HepG2 (cell line): ENCODE results near the gene RNH1. TPM values are rescaled to one million over a fixed set of nuclear protein-coding genes. Genes with fewer than 3 reads are reported as not detected.

Experiments used
- ATAC-seq: fragments of 200-7000 bp; cut with Tn5 transposase; 3 replicates; pipeline ENCODE4 v1.9.1; 2020; ENCODE audit warnings: mild to moderate bottlenecking, moderate library complexity
- BruUV-seq: library from RNA; stranded (reverse); fragments of 400-500 nt; replicated peaks from 2 replicates; lab custom pipeline; 2021; lab: Mats Ljungman, UMichigan
- CTCF ChIA-PET: fragments of 300-600 bp; formaldehyde crosslinking; extraction: SDS; loops from one replicate; lab custom pipeline; 2021; ENCODE audit warnings: low total read pairs, inconsistent platforms, low intra/inter-chr PET ratio; lab: Yijun Ruan, JAX
- POLR2A ChIA-PET: fragments of 350-600 bp; sonication (Branson Sonifier 250); formaldehyde crosslinking; loops from one replicate; lab custom pipeline; 2020; ENCODE audit warnings: antibody characterized with exemption, inconsistent platforms; lab: Yijun Ruan, JAX
- DNase-seq: peaks from one replicate; pipeline ENCODE4 v3.0.0-alpha.2; 2015; ENCODE audit warnings: low spot score
- FAIRE-seq: peaks from 3 replicates; lab custom pipeline; 2011; peaks lifted over from hg19 to GRCh38; lab: Jason Lieb, UNC
- H2AFZ ChIP-seq: one replicate; pipeline ENCODE4 v1.6.1; 2011; ENCODE audit warnings: low read length, inconsistent platforms
- H3K27ac ChIP-seq: fragments of 300-600 bp; 3 replicates; pipeline ENCODE4 v1.8.0; 2011; ENCODE audit warnings: mixed run types, mild to moderate bottlenecking, mixed read lengths, low read length, inconsistent platforms; ENCODE audit not compliant: insufficient read depth; ENCODE audit errors: extremely low read length
- H3K27me3 ChIP-seq, 2 experiments: fragments of 200-600 bp in 1 of 2; 2 replicates in 1 of 2; 3 replicates in 1 of 2; pipeline versions ENCODE4 v1.6.0 to v1.8.0; 2011; ENCODE audit warnings: low read length in 2 of 2, mild to moderate bottlenecking in 2 of 2, moderate library complexity in 2 of 2, inconsistent platforms in 1 of 2; ENCODE audit not compliant: insufficient read depth in 2 of 2, control insufficient read depth in 1 of 2
- H3K36me3 ChIP-seq, 2 experiments: fragments of 200-600 bp in 1 of 2; replicated peaks in 1 of 2; 2 replicates in 1 of 2; 3 replicates in 1 of 2; pipeline versions ENCODE4 v1.5.1 to v1.8.0; 2011; ENCODE audit warnings: low read length in 2 of 2, inconsistent platforms in 1 of 2; ENCODE audit not compliant: insufficient read depth in 2 of 2, control insufficient read depth in 1 of 2
- H3K4me1 ChIP-seq: 2 replicates; pipeline ENCODE4 v1.5.1; 2012; ENCODE audit warnings: low read length, inconsistent platforms; ENCODE audit not compliant: insufficient read depth
- H3K4me2 ChIP-seq: 2 replicates; pipeline ENCODE4 v1.6.0; 2011; ENCODE audit warnings: low read depth, low read length, inconsistent platforms
- H3K4me3 ChIP-seq, 3 experiments: fragments of 200-600 bp in 1 of 3; sonication (generic), shearing (Covaris generic) in 1 of 3; replicated peaks in 1 of 3; 2 replicates each; pipeline ENCODE4 v1.5.1; 2011 to 2016; ENCODE audit warnings: low read length in 3 of 3, inconsistent platforms in 2 of 3, low read depth in 2 of 3, mild to moderate bottlenecking in 2 of 3, control low read depth in 1 of 3, mixed read lengths in 1 of 3; ENCODE audit not compliant: insufficient read depth in 1 of 3
- H3K79me2 ChIP-seq: one replicate; pipeline ENCODE4 v1.6.1; 2011; ENCODE audit warnings: low read length, inconsistent platforms; ENCODE audit not compliant: insufficient read depth
- H3K9ac ChIP-seq: 2 replicates; pipeline ENCODE4 v1.6.0; 2011; ENCODE audit warnings: mild to moderate bottlenecking, low read depth, low read length, inconsistent platforms; ENCODE audit not compliant: insufficient read depth
- H3K9me3 ChIP-seq: 2 replicates; pipeline ENCODE4 v1.5.1; 2012; ENCODE audit warnings: mild to moderate bottlenecking, low read length
- H4K20me1 ChIP-seq: 2 replicates; pipeline ENCODE4 v1.6.0; 2011; ENCODE audit warnings: inconsistent platforms, mild to moderate bottlenecking, low read length, moderate library complexity; ENCODE audit not compliant: insufficient read depth
- AHR ChIP-seq: IDR thresholded peaks from 2 replicates; pipeline ENCODE4 v1.6.1; 2018; ENCODE audit warnings: missing genetic modification reagents, missing compliant biosample characterization
- DPF2 ChIP-seq: sonication (generic); formaldehyde crosslinking; IDR thresholded peaks from 2 replicates; pipeline ENCODE4 v1.4.0; 2020; ENCODE audit warnings: mild to moderate bottlenecking, low read depth, missing genetic modification reagents, borderline replicate concordance
- GPN1 ChIP-seq: sonication (generic); formaldehyde crosslinking; IDR thresholded peaks from 2 replicates; pipeline ENCODE4 v1.5.1; 2020; ENCODE audit warnings: missing genetic modification reagents, borderline replicate concordance
- HNRNPK ChIP-seq: fragments of 200-400 bp; formaldehyde crosslinking; IDR thresholded peaks from 2 replicates; pipeline ENCODE4 v1.6.1; 2018; ENCODE audit warnings: low read length, low read depth, moderate library complexity, mild to moderate bottlenecking; ENCODE audit not compliant: poor library complexity, severe bottlenecking
- KLF15 ChIP-seq: sonication (generic); formaldehyde crosslinking; IDR thresholded peaks from 2 replicates; pipeline ENCODE4 v1.8.1; 2023; ENCODE audit warnings: borderline replicate concordance, mild to moderate bottlenecking, inconsistent platforms, missing genetic modification reagents, mixed read lengths
- MAZ ChIP-seq, 2 experiments: sonication (generic) in 1 of 2; formaldehyde crosslinking in 1 of 2; IDR thresholded peaks; 2 replicates each; pipeline versions ENCODE4 v1.5.0 to v1.6.1; 2012 to 2020; ENCODE audit warnings: low read depth in 2 of 2, mild to moderate bottlenecking in 2 of 2, borderline replicate concordance in 1 of 2, improper control_type of control experiment in 1 of 2, low read length in 1 of 2, missing genetic modification reagents in 1 of 2, moderate library complexity in 1 of 2
- PCBP1 ChIP-seq: fragments of 200-400 bp; formaldehyde crosslinking; IDR thresholded peaks from 2 replicates; pipeline ENCODE4 v1.6.1; 2017; ENCODE audit warnings: mild to moderate bottlenecking, low read depth, low read length, borderline replicate concordance
- PHF21A ChIP-seq: sonication (generic); formaldehyde crosslinking; IDR thresholded peaks from 2 replicates; pipeline ENCODE4 v1.5.0; 2020; ENCODE audit warnings: mild to moderate bottlenecking, missing genetic modification reagents
- SRSF4 ChIP-seq: fragments of 200-400 bp; formaldehyde crosslinking; IDR thresholded peaks from one replicate; pipeline ENCODE4 v1.6.1; 2018; ENCODE audit warnings: mild to moderate bottlenecking, low read depth, low read length, moderate library complexity; ENCODE audit not compliant: poor library complexity, severe bottlenecking
- STAT6 ChIP-seq: sonication (generic); formaldehyde crosslinking; IDR thresholded peaks from 2 replicates; pipeline ENCODE4 v1.4.0; 2020; ENCODE audit warnings: missing genetic modification reagents, mild to moderate bottlenecking, borderline replicate concordance
- XBP1 ChIP-seq: sonication (generic); formaldehyde crosslinking; IDR thresholded peaks from 2 replicates; pipeline ENCODE4 v1.5.0; 2020; ENCODE audit warnings: missing genetic modification reagents
- ZBTB3 ChIP-seq: sonication (generic); formaldehyde crosslinking; IDR thresholded peaks from 2 replicates; pipeline ENCODE4 v1.4.0; 2020; ENCODE audit warnings: low read depth, mild to moderate bottlenecking, moderate library complexity, missing genetic modification reagents, borderline replicate concordance
- ZBTB38 ChIP-seq: sonication (generic); formaldehyde crosslinking; IDR thresholded peaks from 2 replicates; pipeline ENCODE4 v1.5.1; 2020; ENCODE audit warnings: mild to moderate bottlenecking, missing genetic modification reagents
- ZNF276 ChIP-seq: sonication (generic); formaldehyde crosslinking; IDR thresholded peaks from 2 replicates; pipeline ENCODE4 v1.4.0; 2020; ENCODE audit warnings: mild to moderate bottlenecking, low read depth, missing genetic modification reagents
- ZNF354B ChIP-seq: sonication (generic); formaldehyde crosslinking; IDR thresholded peaks from 2 replicates; pipeline ENCODE4 v1.8.0; 2022; ENCODE audit warnings: mild to moderate bottlenecking, missing genetic modification reagents
- WGBS: methylation state at CpG from one replicate; pipeline ENCODE4 v1.1.6; 2017; ENCODE audit warnings: low lambda C conversion rate; 5-methylcytosine and 5-hydroxymethylcytosine counted together
- in situ Hi-C: cut with HindIII; loops from 2 replicates; pipeline ENCODE4 v1.10.0; 2017; ENCODE audit warnings: low pct_unique_long_range_greater_than_20kb; ENCODE audit not compliant: extremely low pct_ligation_motif_present
- intact Hi-C: fragments of 100-400 bp; cut with micrococcal nuclease; formaldehyde crosslinking; loops from one replicate; pipeline ENCODE4 v1.10.0; 2022; ENCODE audit not compliant: unreplicated experiment
- polyA plus RNA-seq, 8 experiments: library from polyadenylated mRNA; depleted of rRNA in 3 of 8; stranded (reverse) in 7 of 8; unstranded in 1 of 8; fragments of >200 nt; fragmentation: Illumina TruSeq in 4 of 8; extraction: Trizol in 4 of 8; gene quantifications; 2 replicates each; pipeline versions ENCODE4 v1.2.1 to v1.2.3, GENCODE V29; 2011 to 2016; ENCODE audit warnings: low read depth in 4 of 8, missing spikeins in 1 of 8, mixed read lengths in 1 of 8; ENCODE audit not compliant: insufficient read depth in 1 of 8
- total RNA-seq, 5 experiments: library from RNA; depleted of rRNA; stranded (reverse); fragments of >200 nt; fragmentation: Illumina TruSeq; extraction: Trizol; gene quantifications; 2 replicates each; pipeline ENCODE4 v1.2.3, GENCODE V29; 2016; ENCODE audit warnings: low read depth in 1 of 5

RNH1 gene
- total and polyA plus RNA-seq, 2 of the 13 experiments (the other 11 are each of a cell fraction or from before 2014, with no cell fraction given): 36.0 to 74.1 TPM

- Histone ChIP-seq H4K20me1 (no peaks in the 10 kb centered on the region), H3K27me3 (peaks cover 7 to 11% of the 10 kb centered on the region in 2 experiments; a peak in 3 of 5 replicates), H3K79me2 (no peaks in the 10 kb centered on the region), H3K36me3 (no peaks in the 10 kb centered on the region), H3K4me1 (peaks cover 80% of the 10 kb centered on the region), H3K4me3 (no peak overlapping the region), H3K4me2 (no peak overlapping the region), H3K9ac (no peak overlapping the region), H2AFZ (no peak overlapping the region), H3K27ac (no peak overlapping the region), H3K9me3 (no peaks in the 10 kb centered on the region)
- no peak for DNase-seq
- 82% methylated on average over 45 of the region's 57 CpGs for WGBS
- in situ Hi-C loops: loop anchor here (5.0 to 10.0 kb wide), 2 partner anchors 42 to 69 kb away; partner anchors contain the start of genes CDHR5 and SCT
- no peak for ATAC-seq
- CTCF ChIA-PET: interaction anchor here (0.9 kb wide), 1 partner anchor 173 kb away, joined by 3 read pairs; no protein-coding TSS in a partner anchor
- FAIRE-seq: no peak
- intact Hi-C loops: loop anchor here (10.0 kb wide), 1 partner anchor 59 kb away; the partner anchor contains the start of gene IRF7
- TF ChIP-seq SRSF4 (no peak), MAZ (IDR thresholded peaks at IDR 0.05; ENCODE audit: borderline replicate concordance, low read depth, low read length) (no peak), MAZ (CRISPR knock-in tag; IDR thresholded peaks at IDR 0.05; ENCODE audit: low read depth) (peak; percentile 11; the same call in 1 of the 2 replicates), STAT6 (CRISPR knock-in tag) (no peak), ZBTB3 (no peak), PCBP1 (peak; percentile 79; the same call in 1 of the 2 replicates), ZBTB38 (CRISPR knock-in tag) (0 out of 2 replicates have a peak, but pooled peaks have one; percentile 5), HNRNPK (peak; percentile 81), GPN1 (CRISPR knock-in tag) (no peak), KLF15 (CRISPR knock-in tag) (no peak), PHF21A (CRISPR knock-in tag) (no peak), XBP1 (CRISPR knock-in tag) (no peak), DPF2 (CRISPR knock-in tag) (no peak), ZNF354B (no peak), AHR (CRISPR knock-in tag) (no peak), ZNF276 (no peak)
- POLR2A ChIA-PET: interaction anchor here (1.0 to 1.4 kb wide), 4 partner anchors 20 to 172 kb away, joined by 3 to 4 read pairs (median 4); no protein-coding TSS in a partner anchor
- BruUV-seq: no TSS peak
Observed at GRCh38 chr11:555227-555779, 48.3 kb upstream of the RNH1 start.
